ENCODE measurements around the gene NCAPD2.

NCAPD2 gene

DNA sequence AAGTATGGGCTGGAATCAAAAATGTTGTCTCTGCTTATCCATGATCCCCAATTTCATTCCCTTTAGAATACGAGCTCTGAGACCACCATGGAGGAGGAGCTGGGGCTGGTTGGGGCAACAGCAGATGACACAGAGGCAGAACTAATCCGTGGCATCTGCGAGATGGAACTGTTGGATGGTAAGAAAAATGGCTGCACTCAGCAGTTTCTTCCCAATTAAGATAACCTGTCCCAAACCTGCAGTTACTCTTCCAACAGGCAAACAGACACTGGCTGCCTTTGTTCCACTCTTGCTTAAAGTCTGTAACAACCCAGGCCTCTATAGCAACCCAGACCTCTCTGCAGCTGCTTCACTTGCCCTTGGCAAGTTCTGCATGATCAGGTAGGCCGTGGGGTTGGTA, 33.8 kb downstream of the NCAPD2 start (continued):
- TF ChIP-seq, protein P1, sequence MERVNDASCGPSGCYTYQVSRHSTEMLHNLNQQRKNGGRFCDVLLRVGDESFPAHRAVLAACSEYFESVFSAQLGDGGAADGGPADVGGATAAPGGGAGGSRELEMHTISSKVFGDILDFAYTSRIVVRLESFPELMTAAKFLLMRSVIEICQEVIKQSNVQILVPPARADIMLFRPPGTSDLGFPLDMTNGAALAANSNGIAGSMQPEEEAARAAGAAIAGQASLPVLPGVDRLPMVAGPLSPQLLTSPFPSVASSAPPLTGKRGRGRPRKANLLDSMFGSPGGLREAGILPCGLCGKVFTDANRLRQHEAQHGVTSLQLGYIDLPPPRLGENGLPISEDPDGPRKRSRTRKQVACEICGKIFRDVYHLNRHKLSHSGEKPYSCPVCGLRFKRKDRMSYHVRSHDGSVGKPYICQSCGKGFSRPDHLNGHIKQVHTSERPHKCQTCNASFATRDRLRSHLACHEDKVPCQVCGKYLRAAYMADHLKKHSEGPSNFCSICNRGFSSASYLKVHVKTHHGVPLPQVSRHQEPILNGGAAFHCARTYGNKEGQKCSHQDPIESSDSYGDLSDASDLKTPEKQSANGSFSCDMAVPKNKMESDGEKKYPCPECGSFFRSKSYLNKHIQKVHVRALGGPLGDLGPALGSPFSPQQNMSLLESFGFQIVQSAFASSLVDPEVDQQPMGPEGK (tag by site-specific recombination; IDR thresholded peaks at IDR 0.05): no peak
- no peak for TF ChIP-seq ZNF677 (tag by site-specific recombination; IDR thresholded peaks at IDR 0.05)
- no peak for TF ChIP-seq ZNF138 (tag by site-specific recombination; IDR thresholded peaks at IDR 0.05; ENCODE audit: borderline replicate concordance)

GRCh38 chr12:6528539-6529235, 34.8 kb downstream of the NCAPD2 start:
- ChIA-PET CTCF (interaction anchor here (0.6 to 1.2 kb wide), 3 partner anchors 9 to 618 kb away, joined by 3 to 7 read pairs (median 3); no protein-coding TSS in a partner anchor), POLR2A (interaction anchor here (0.6 to 4.7 kb wide), 3 partner anchors 21 to 58 kb away, joined by 3 to 24 read pairs (median 5); partner anchors contain the start of gene VAMP1)
- Histone ChIP-seq H3K9me3 (ENCODE audit: control insufficient read depth, insufficient read depth, low read depth, low read length) (no peaks in the 10 kb centered on the region), H3K36me3 (ENCODE audit: control insufficient read depth in 2 of 2, insufficient read depth in 1 of 2, low read length in 2 of 2) (peaks cover 57 to 88% of the 10 kb centered on the region in 2 experiments), H3K27ac (ENCODE audit: extremely low read depth, low read depth, low read length) (no peak overlapping the region), H3K4me3 (ENCODE audit: low read depth, low read length) (no peak overlapping the region), H3K4me1 (ENCODE audit: control insufficient read depth, insufficient read depth, low read length) (peaks cover 12% of the 10 kb centered on the region)
- no peak for TF ChIP-seq ZNF155 (tag by site-specific recombination; IDR thresholded peaks at IDR 0.05)
- no peak for TF ChIP-seq ZNF692 (tag by site-specific recombination; IDR thresholded peaks at IDR 0.05)
- no peak for TF ChIP-seq ZNF211 (tag by site-specific recombination; IDR thresholded peaks at IDR 0.05; ENCODE audit: low read depth)
- no peak for TF ChIP-seq ZNF23 (tag by site-specific recombination; IDR thresholded peaks at IDR 0.05; ENCODE audit: borderline replicate concordance)
- TF ChIP-seq HOXC10 (CRISPR knock-in tag; IDR thresholded peaks at IDR 0.05): no peak

- H3K36me3 ChIP-seq (ENCODE audit: control insufficient read depth in 2 of 2, insufficient read depth in 1 of 2, low read length in 2 of 2): peaks cover 51 to 82% of the 10 kb centered on the region in 2 experiments
- POLR2A ChIA-PET: interaction anchor here (0.6 to 4.7 kb wide), 3 partner anchors 22 to 59 kb away, joined by 3 to 24 read pairs (median 5); partner anchors contain the start of gene VAMP1
- CTCF ChIA-PET: interaction anchor here (1.2 kb wide), 2 partner anchors 8 to 24 kb away, joined by 3 read pairs; no protein-coding TSS in a partner anchor
- no peaks in the 10 kb centered on the region for H3K9me3 ChIP-seq (ENCODE audit: control insufficient read depth, insufficient read depth, low read depth, low read length)
- TF ChIP-seq ZNF768 (tag by site-specific recombination; IDR thresholded peaks at IDR 0.05): no peak
- TF ChIP-seq ZIC2 (tag by site-specific recombination; IDR thresholded peaks at IDR 0.05): peak; percentile 43; the same call in 1 of the 2 replicates
- peak; percentile 60; the same call in 1 of the 2 replicates for TF ChIP-seq GLIS1 (tag by site-specific recombination; IDR thresholded peaks at IDR 0.05)
- no peak for TF ChIP-seq ZNF341 (tag by site-specific recombination; IDR thresholded peaks at IDR 0.05; ENCODE audit: low read depth)
- 0 out of 2 replicates have a peak, but pooled peaks have one; percentile 26 for TF ChIP-seq GLIS2 (tag by site-specific recombination; IDR thresholded peaks at IDR 0.05)
- H3K4me1 ChIP-seq (ENCODE audit: control insufficient read depth, insufficient read depth, low read length): peaks cover 12% of the 10 kb centered on the region
- no peak overlapping the region for H3K4me3 ChIP-seq (ENCODE audit: low read depth, low read length)
- no peak overlapping the region for H3K27ac ChIP-seq (ENCODE audit: extremely low read depth, low read depth, low read length)
Observed at GRCh38 chr12:6529291-6529737, 35.4 kb downstream of the NCAPD2 start.

- Histone ChIP-seq H3K4me1 (ENCODE audit: control insufficient read depth, insufficient read depth, low read length) (peaks cover 12% of the 10 kb centered on the region), H3K36me3 (ENCODE audit: control insufficient read depth in 2 of 2, insufficient read depth in 1 of 2, low read length in 2 of 2) (peaks cover 38 to 79% of the 10 kb centered on the region in 2 experiments), H3K27ac (ENCODE audit: extremely low read depth, low read depth, low read length) (no peak overlapping the region), H3K9me3 (ENCODE audit: control insufficient read depth, insufficient read depth, low read depth, low read length) (no peaks in the 10 kb centered on the region), H3K4me3 (ENCODE audit: low read depth, low read length) (no peak overlapping the region)
- ChIA-PET POLR2A (interaction anchor here (4.7 kb wide), 1 partner anchor 60 kb away, joined by 24 read pairs; the partner anchor contains the start of gene VAMP1), CTCF (interaction anchor here (0.6 to 1.0 kb wide), 4 partner anchors 13 to 40 kb away, joined by 3 to 4 read pairs (median 3); no protein-coding TSS in a partner anchor)
- TF ChIP-seq ZNF48 (tag by site-specific recombination; IDR thresholded peaks at IDR 0.05) (no peak), ZNF626 (tag by site-specific recombination; IDR thresholded peaks at IDR 0.05) (no peak), ZNF133 (tag by site-specific recombination; IDR thresholded peaks at IDR 0.05) (no peak), ZNF311 (tag by site-specific recombination; IDR thresholded peaks at IDR 0.05; ENCODE audit: borderline replicate concordance) (no peak)
- TF ChIP-seq, protein P2, sequence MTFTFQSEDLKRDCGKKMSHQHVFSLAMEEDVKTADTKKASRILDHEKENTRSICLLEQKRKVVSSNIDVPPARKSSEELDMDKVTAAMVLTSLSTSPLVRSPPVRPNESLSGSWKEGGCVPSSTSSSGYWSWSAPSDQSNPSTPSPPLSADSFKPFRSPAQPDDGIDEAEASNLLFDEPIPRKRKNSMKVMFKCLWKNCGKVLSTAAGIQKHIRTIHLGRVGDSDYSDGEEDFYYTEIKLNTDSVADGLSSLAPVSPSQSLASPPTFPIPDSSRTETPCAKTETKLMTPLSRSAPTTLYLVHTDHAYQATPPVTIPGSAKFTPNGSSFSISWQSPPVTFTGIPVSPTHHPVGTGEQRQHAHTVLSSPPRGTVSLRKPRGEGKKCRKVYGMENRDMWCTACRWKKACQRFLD (tag by site-specific recombination; IDR thresholded peaks at IDR 0.05): no peak
Observed at GRCh38 chr12:6530576-6531260, 36.8 kb downstream of the NCAPD2 start.
